ENCODE data around the gene UCHL3.

GRCh38 chr13:75587679-75588078 is 38.1 kb downstream of the UCHL3 start:
- TF ChIP-seq CTCF (IDR thresholded peaks at IDR 0.05; ENCODE audit: poor library complexity, severe bottlenecking) (no peak), RAD21 (conservative IDR thresholded peaks at IDR 0.05) (no peak), EZH2 (IDR thresholded peaks at IDR 0.05; ENCODE audit: borderline replicate concordance, insufficient read depth, low read length, poor library complexity, severe bottlenecking) (no peak)
